ENCODE data around the gene BRD1.

BRD1 gene

DNA sequence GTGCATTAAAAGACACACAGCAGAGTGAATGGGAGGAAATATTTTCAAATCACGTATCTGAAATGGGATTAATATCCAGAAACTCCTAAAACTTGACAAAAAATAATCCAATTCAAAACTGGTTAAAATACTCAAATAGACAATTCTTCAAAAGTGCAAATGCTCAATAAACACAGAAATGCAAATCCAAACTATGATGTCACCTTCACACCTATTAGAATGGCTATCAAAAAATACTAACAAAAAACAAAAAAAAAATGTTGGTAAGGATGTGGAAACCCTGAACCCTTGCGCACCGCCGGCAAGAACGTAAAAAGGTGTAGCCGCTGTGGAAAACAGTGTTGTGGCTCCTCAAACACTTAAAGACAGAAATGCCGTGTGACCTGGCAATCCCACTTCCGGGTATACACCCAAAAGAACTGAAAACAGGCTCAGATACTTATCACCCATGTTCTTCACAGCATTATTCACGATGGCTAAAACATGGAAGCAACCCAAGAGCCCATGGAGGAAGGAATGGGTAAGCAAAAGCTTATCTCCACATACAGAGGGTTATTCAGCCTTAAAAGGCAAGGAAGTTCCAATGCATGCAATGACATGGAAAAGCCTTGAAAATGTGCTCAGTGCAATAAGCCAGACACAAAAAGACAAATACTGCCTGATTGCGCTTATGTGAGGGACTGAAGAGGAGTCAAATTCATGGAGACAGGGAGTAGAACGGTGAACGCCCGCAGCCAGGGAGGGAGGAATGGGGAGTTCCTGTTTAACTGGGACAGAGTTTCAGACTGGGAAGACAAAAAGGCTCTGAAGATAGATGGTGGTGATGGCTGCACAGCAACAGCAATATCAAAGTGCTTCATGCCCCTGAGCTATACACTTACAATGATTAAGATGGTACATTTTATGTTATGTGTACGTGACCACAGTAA is 19.6 kb downstream of the BRD1 start:
- ChIA-PET POLR2A (no interaction called here), CTCF (no interaction called here)
- no peak for TF ChIP-seq ARNT (IDR thresholded peaks at IDR 0.05)
- TF ChIP-seq FOXM1 (IDR thresholded peaks at IDR 0.05; ENCODE audit: borderline replicate concordance): no peak
- TF ChIP-seq FOXK2 (IDR thresholded peaks at IDR 0.05): no peak
- TF ChIP-seq TARDBP (IDR thresholded peaks at IDR 0.05): no peak
- TF ChIP-seq, protein P1, sequence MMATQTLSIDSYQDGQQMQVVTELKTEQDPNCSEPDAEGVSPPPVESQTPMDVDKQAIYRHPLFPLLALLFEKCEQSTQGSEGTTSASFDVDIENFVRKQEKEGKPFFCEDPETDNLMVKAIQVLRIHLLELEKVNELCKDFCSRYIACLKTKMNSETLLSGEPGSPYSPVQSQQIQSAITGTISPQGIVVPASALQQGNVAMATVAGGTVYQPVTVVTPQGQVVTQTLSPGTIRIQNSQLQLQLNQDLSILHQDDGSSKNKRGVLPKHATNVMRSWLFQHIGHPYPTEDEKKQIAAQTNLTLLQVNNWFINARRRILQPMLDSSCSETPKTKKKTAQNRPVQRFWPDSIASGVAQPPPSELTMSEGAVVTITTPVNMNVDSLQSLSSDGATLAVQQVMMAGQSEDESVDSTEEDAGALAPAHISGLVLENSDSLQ (IDR thresholded peaks at IDR 0.05): no peak
- TF ChIP-seq HDGF (IDR thresholded peaks at IDR 0.05; ENCODE audit: borderline replicate concordance): no peak
- no peak for TF ChIP-seq L3MBTL2 (conservative IDR thresholded peaks at IDR 0.05)
- no peak for TF ChIP-seq ZNF384 (IDR thresholded peaks at IDR 0.05)
- no peak for TF ChIP-seq NFRKB (IDR thresholded peaks at IDR 0.05)
- no peak for TF ChIP-seq SP1 (IDR thresholded peaks at IDR 0.05)
- TF ChIP-seq SUZ12 (IDR thresholded peaks at IDR 0.05): no peak
- no peak for TF ChIP-seq BHLHE40 (IDR thresholded peaks at IDR 0.05; ENCODE audit: borderline replicate concordance)
- no peak for DNase-seq (ENCODE audit: extremely low spot score)

DNA sequence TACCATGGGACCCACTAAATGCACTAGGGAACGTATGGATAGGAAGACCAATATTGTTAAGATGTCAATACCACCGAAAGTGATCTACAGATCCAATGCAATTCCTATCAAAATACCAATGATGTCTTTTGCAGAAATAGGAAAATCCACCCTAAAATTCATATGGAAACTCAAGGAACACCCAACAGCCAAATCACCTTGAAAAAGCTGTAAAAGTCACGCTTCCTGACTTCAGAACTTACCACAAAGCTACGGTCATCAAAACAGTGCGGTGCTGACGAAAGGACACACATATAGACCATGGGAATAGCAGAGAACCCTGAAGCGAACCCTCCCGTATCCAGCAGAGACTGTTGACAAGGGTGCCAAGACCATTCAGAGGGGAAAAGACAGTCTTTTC is 20.5 kb downstream of the BRD1 start:
- TF ChIP-seq NFRKB (IDR thresholded peaks at IDR 0.05): no peak
- TF ChIP-seq FOXM1 (IDR thresholded peaks at IDR 0.05; ENCODE audit: borderline replicate concordance): no peak
- ChIA-PET POLR2A (no interaction called here), CTCF (no interaction called here)

DNA sequence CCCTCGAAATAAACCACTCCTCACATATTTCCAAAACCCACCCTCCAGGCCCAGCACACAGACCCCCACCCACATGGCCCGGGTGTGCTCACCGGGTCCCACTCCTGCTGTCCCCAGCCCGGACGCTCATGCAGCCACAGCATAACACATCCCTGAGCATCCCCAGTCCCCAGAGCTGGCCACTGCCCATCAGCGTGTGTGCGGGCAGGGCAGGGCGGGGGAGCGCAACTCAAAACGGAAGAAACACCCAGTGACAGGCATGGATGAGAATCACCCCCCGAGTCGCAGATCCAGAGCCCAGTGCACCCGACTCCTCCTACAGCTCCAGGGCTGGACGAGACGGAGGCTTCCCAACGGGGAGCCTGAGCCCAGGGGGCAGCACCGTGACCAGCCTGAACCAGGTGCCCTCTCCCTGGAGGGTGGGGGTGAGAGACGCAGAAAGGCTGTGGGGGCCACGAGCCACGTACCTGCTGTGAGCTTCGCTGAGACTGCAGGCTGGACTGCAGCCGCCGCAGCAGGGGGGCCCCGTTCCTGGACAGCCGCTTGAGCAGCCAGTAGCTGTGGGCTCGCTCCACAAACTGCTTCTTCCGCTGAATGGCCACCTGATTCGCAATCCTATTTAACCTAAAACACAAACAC is 23.8 kb downstream of the BRD1 start:
- CTCF ChIA-PET: no interaction called here
- POLR2A ChIA-PET: no interaction called here
- no peak for TF ChIP-seq TARDBP (IDR thresholded peaks at IDR 0.05)
- no peak for TF ChIP-seq ELF4 (IDR thresholded peaks at IDR 0.05)
- TF ChIP-seq BHLHE40 (IDR thresholded peaks at IDR 0.05; ENCODE audit: borderline replicate concordance): no peak
- TF ChIP-seq CTBP1 (IDR thresholded peaks at IDR 0.05; ENCODE audit: borderline replicate concordance): no peak
- no peak for DNase-seq (ENCODE audit: extremely low spot score)

More for the DNA sequence above, 20.5 kb downstream of the BRD1 start:
- no peak for DNase-seq (ENCODE audit: extremely low spot score)

DNA sequence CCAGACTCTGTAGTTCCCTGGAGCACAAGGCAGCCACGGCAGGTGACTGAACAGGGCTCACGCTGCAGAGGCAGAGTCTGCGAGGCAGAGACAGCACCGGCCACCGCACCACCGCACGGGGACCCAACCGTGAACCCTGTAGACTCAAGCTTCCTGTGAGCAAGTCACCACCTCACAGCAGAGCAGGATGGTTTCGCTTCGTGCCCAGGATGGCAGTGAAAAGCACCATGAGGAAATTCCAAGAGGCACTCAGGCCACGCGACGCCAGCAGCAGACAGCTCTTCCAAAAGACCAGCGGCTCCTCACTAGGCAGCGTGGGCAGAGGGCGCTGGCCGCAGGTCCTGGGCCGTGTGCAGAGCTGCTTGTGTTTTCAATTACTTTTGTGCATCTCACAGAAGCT is 24.5 kb downstream of the BRD1 start:
- TF ChIP-seq CTBP1 (IDR thresholded peaks at IDR 0.05; ENCODE audit: borderline replicate concordance): no peak
- TF ChIP-seq, protein P1 (IDR thresholded peaks at IDR 0.05): no peak
- TF ChIP-seq FOXA1 (IDR thresholded peaks at IDR 0.05): no peak
- no peak for TF ChIP-seq NFRKB (IDR thresholded peaks at IDR 0.05)
- no peak for TF ChIP-seq FOXM1 (IDR thresholded peaks at IDR 0.05; ENCODE audit: borderline replicate concordance)
- TF ChIP-seq SUZ12 (IDR thresholded peaks at IDR 0.05): no peak
- no peak for TF ChIP-seq ARNT (IDR thresholded peaks at IDR 0.05)
- TF ChIP-seq ELF4 (IDR thresholded peaks at IDR 0.05): no peak
- no peak for TF ChIP-seq LEF1 (IDR thresholded peaks at IDR 0.05; ENCODE audit: borderline replicate concordance)
- no peak for TF ChIP-seq BHLHE40 (IDR thresholded peaks at IDR 0.05; ENCODE audit: borderline replicate concordance)
- no peak for TF ChIP-seq L3MBTL2 (conservative IDR thresholded peaks at IDR 0.05)
- TF ChIP-seq HDGF (IDR thresholded peaks at IDR 0.05; ENCODE audit: borderline replicate concordance): no peak
- TF ChIP-seq FOXK2 (IDR thresholded peaks at IDR 0.05): no peak
- no peak for TF ChIP-seq SP1 (IDR thresholded peaks at IDR 0.05)
- TF ChIP-seq ZNF384 (IDR thresholded peaks at IDR 0.05): no peak
- no peak for TF ChIP-seq TARDBP (IDR thresholded peaks at IDR 0.05)
- no peak for DNase-seq (ENCODE audit: extremely low spot score)
- POLR2A ChIA-PET: no interaction called here
- CTCF ChIA-PET: no interaction called here

DNA sequence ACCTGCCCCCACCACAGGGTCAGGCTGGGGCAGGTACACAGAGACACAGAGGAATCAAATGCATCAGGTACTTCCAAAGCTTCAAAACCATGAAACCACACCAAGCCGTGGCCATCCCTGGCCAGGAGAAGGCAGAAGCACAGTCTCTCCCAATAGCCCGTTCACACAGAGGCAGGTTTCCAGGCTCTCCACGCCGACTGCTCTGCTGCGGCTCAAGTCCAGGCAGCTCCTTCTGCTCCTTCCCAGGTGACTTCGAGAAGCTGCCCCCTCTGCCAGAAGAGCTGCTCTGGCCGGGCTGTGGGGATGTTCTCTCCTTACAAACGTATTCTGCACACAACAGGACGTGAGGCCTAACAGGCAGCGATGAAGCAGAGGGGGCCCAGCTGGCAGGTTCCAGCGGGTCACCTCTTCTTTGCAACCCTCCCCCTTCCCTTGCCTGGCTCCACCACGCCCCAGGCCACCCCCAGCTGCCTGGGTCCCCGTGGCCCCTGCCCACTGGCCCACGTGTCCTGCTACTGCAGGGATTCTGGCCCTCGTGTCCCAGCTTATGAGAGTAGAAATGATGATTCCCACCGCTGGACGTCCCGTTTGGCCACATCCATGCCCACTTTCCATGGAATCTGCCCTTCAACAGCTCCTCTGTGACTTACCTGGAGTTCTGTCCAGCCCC is 26.1 kb downstream of the BRD1 start:
- TF ChIP-seq, protein P1 (IDR thresholded peaks at IDR 0.05): no peak
- TF ChIP-seq FOXA1 (IDR thresholded peaks at IDR 0.05) (no peak), ELF4 (IDR thresholded peaks at IDR 0.05) (no peak), SUZ12 (IDR thresholded peaks at IDR 0.05) (no peak), CTBP1 (IDR thresholded peaks at IDR 0.05; ENCODE audit: borderline replicate concordance) (no peak), TARDBP (IDR thresholded peaks at IDR 0.05) (no peak), FOXM1 (IDR thresholded peaks at IDR 0.05; ENCODE audit: borderline replicate concordance) (no peak), HDGF (IDR thresholded peaks at IDR 0.05; ENCODE audit: borderline replicate concordance) (no peak), L3MBTL2 (conservative IDR thresholded peaks at IDR 0.05) (no peak)
- POLR2A ChIA-PET: no interaction called here
- CTCF ChIA-PET: no interaction called here
- DNase-seq (ENCODE audit: extremely low spot score): no peak
